HL-60 (cell line): Measurements from ENCODE around the gene FGGY.
"Not testable (repeated sequence)": the region's sequence is repeated elsewhere in the genome, so short reads cannot be mapped to it uniquely, and the experiment has no call there.

ENCODE experiments used
- DNase-seq, 2 experiments: peaks; one replicate each; pipeline ENCODE4 v3.0.0-alpha.2; 2010 to 2020; ENCODE audit warnings: low read depth in 1 of 2, low spot score in 1 of 2
- H3K27ac ChIP-seq: fragments of 250-450 bp; sonication (Bioruptor Pico); replicated peaks from 2 replicates; pipeline ENCODE4 v1.5.1; 2020; ENCODE audit warnings: mild to moderate bottlenecking, moderate library complexity
- H3K27me3 ChIP-seq: fragments of 250-450 bp; sonication (Bioruptor Pico); 2 replicates; pipeline ENCODE4 v1.5.1; 2021; ENCODE audit warnings: mild to moderate bottlenecking, moderate library complexity; ENCODE audit not compliant: insufficient read depth, poor library complexity, severe bottlenecking
- H3K4me3 ChIP-seq: replicated peaks from 2 replicates; pipeline ENCODE4 v1.5.1; 2011; ENCODE audit warnings: mild to moderate bottlenecking, control low read depth, low read length; ENCODE audit not compliant: insufficient read depth
- CTCF ChIP-seq: IDR thresholded peaks from one replicate; pipeline ENCODE4 v1.5.1; 2011; ENCODE audit warnings: low read length, control low read depth, inconsistent platforms; ENCODE audit not compliant: insufficient read depth
- GABPA ChIP-seq: IDR thresholded peaks from 2 replicates; pipeline ENCODE4 v1.6.1; 2012; ENCODE audit warnings: low read depth
- POLR2AphosphoS5 ChIP-seq: IDR thresholded peaks from 2 replicates; pipeline ENCODE4 v1.6.1; 2012; ENCODE audit warnings: low read depth
- REST ChIP-seq: IDR thresholded peaks from 2 replicates; pipeline ENCODE4 v1.6.1; 2012; ENCODE audit warnings: low read depth; ENCODE audit not compliant: insufficient replicate concordance
- SPI1 ChIP-seq: IDR thresholded peaks from 2 replicates; pipeline ENCODE4 v1.6.1; 2012; ENCODE audit warnings: low read depth, mild to moderate bottlenecking, borderline replicate concordance

FGGY gene

DNA sequence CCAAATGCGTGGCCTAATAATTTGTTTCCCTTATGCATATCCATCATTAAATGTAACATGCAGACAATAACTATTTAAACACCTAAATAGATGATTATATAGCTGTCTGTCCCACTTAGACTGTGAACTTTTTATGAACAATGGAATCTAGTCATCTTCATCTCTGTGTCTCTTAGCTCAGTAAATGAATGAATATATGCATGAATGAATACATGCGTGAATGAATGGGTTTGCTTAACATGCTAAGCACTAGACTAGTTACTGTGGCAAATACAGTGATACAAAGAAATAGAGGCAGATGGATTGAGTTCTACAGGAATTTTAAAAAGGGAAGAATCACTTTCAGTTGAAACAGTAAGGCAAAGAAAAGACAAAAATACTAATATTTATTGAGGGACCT, 232.0 kb downstream of the FGGY start:
- no peak for TF ChIP-seq REST
- no peak for TF ChIP-seq GABPA
- no peak for TF ChIP-seq SPI1
- no peak for TF ChIP-seq CTCF
- TF ChIP-seq POLR2AphosphoS5: no peak
- H3K27ac ChIP-seq: no peak overlapping the region
- H3K27me3 ChIP-seq: no peaks in the 10 kb centered on the region
- no peak overlapping the region for H3K4me3 ChIP-seq
- DNase-seq: no peak

GRCh38 chr1:59530119-59530518, 233.2 kb downstream of the FGGY start:
- no peak overlapping the region for H3K27ac ChIP-seq
- no peak for TF ChIP-seq POLR2AphosphoS5
- TF ChIP-seq GABPA: no peak
- no peak for TF ChIP-seq CTCF
- no peak for TF ChIP-seq SPI1
- no peak for TF ChIP-seq REST
- no peak overlapping the region for H3K4me3 ChIP-seq
- H3K27me3 ChIP-seq: no peaks in the 10 kb centered on the region
- no peak for DNase-seq

DNA sequence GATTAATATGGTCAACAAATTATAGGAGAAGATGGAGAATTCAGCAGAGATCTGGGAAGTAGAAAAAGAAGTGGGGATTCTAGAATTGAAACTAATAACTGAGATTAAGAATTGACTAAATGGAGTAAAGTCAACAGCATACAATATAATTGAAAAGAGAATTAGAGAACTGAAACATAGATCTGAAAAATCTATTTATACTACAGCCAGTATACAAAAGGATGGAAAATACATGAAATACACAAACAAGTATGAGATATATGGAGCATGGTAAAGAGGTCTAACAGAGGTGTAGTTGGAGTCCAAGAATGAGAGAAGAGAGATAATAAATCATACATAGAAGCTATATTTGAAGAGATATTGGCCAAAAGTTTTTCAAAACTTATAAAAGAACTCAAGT, 235.2 kb downstream of the FGGY start:
- H3K27ac ChIP-seq: no peak overlapping the region
- TF ChIP-seq POLR2AphosphoS5 (no peak), REST (no peak), GABPA (no peak), SPI1 (no peak), CTCF (no peak)
- DNase-seq: no peak
- no peak overlapping the region for H3K4me3 ChIP-seq
- H3K27me3 ChIP-seq: no peaks in the 10 kb centered on the region

DNA sequence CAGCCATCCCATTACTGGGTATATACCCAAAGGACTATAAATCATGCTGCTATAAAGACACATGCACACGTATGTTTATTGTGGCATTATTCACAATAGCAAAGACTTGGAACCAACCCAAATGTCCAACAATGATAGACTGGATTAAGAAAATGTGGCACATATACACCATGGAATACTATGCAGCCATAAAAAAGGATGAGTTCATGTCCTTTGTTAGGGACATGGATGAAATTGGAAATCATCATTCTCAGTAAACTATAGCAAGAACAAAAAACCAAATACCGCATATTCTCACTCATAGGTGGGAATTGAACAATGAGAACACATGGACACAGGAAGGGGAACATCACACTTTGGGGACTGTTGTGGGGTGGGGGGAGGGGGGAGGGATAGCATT, 241.6 kb downstream of the FGGY start:
- not testable (repeated sequence) for H3K4me3 ChIP-seq, H3K27ac ChIP-seq, DNase-seq, H3K27me3 ChIP-seq
